Measurements from ENCODE around the gene RCAN1.
"Not testable (repeated sequence)": the region's sequence is repeated elsewhere in the genome, so short reads cannot be mapped to it uniquely, and the experiment has no call there.

RCAN1 gene

DNA sequence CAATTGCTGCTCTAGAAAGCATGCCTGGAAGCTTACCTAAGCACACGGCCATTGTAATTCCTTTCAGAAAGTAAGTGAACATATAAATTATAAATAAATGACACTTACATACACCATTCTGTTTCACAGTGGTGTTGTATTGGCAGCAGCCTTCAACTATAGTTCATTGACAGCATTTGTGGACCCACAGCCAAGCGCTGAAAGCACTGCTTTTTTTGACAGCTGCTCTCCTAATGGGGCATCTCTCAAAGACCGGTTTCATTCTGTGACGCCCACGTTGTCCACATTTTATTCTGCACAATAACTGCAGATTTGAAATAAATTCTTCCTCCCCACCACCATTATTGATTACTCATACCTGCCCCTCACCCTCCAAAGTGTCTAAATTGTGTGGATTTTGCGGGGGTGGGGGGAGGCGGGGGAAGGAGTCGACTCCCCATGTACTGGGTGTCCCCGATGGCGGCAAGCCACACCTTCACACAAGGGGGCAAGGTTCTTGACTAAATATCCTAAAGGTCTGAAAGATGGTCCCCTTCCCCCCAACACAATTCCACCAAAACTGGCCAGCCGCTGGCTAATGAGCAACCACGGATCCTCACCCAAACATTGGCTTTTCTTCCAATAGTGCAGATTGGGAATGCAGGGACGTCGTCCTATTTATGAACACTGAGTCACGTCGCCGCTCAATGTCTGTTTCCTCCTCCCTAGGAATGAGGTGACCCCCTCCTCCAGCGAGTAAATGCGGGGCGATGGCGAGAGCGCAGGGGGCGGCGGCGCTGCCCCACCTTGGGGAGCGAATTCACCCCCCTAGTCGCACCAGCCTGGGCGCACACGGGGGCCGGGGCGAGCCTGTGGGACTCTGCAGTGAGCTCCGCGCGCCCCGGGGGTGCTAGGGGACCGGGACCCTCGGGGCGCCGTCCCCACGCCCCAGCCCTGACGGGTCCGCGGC is 960 bp downstream of the RCAN1 start:
- peak; percentile 8 for DNase-seq (ENCODE audit: low read depth)

GRCh38 chr21:34612557-34612956 is 2.4 kb downstream of the RCAN1 start:
- no peak for DNase-seq (ENCODE audit: low read depth)
- no peak overlapping the region for H3K4me3 ChIP-seq (ENCODE audit: low read depth, low read length)
- TF ChIP-seq, protein P1, sequence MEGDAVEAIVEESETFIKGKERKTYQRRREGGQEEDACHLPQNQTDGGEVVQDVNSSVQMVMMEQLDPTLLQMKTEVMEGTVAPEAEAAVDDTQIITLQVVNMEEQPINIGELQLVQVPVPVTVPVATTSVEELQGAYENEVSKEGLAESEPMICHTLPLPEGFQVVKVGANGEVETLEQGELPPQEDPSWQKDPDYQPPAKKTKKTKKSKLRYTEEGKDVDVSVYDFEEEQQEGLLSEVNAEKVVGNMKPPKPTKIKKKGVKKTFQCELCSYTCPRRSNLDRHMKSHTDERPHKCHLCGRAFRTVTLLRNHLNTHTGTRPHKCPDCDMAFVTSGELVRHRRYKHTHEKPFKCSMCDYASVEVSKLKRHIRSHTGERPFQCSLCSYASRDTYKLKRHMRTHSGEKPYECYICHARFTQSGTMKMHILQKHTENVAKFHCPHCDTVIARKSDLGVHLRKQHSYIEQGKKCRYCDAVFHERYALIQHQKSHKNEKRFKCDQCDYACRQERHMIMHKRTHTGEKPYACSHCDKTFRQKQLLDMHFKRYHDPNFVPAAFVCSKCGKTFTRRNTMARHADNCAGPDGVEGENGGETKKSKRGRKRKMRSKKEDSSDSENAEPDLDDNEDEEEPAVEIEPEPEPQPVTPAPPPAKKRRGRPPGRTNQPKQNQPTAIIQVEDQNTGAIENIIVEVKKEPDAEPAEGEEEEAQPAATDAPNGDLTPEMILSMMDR (conservative IDR thresholded peaks at IDR 0.05; ENCODE audit: low read depth, low read length), result no peak

More for the DNA sequence above, 960 bp downstream of the RCAN1 start:
- peak overlapping the region; percentile 79 for H3K4me3 ChIP-seq (ENCODE audit: low read depth, low read length)
- TF ChIP-seq, protein P1 (conservative IDR thresholded peaks at IDR 0.05; ENCODE audit: low read depth, low read length), result no peak

DNA sequence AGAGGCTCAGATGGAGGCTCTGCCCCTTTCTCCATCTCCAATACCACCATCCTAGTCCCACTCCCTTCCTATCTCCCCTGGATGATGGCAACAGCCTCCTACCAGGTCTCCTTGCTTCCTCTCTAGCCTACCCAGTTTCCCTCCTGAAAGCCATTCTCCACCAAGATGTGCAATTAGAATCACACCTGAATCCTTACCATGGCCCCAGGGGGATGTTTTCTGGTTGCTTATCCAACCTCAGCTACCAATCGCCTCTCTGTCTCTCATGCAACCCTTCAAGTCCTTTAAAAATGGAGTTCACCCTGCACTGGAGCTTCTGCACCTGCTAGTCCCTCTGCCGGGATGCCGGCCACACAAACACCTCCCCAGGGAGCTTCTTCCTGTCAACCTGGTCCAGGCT is 2.9 kb downstream of the RCAN1 start:
- TF ChIP-seq, protein P1 (conservative IDR thresholded peaks at IDR 0.05; ENCODE audit: low read depth, low read length), result no peak
- no peak for DNase-seq (ENCODE audit: low read depth)
- H3K4me3 ChIP-seq (ENCODE audit: low read depth, low read length), result no peak overlapping the region

- no peak overlapping the region for H3K4me3 ChIP-seq (ENCODE audit: low read depth, low read length)
- TF ChIP-seq, protein P1 (conservative IDR thresholded peaks at IDR 0.05; ENCODE audit: low read depth, low read length), result no peak
- no peak for DNase-seq (ENCODE audit: low read depth)
Measured at GRCh38 chr21:34611528-34611927, 3.4 kb downstream of the RCAN1 start.

- H3K4me3 ChIP-seq (ENCODE audit: low read depth, low read length), result no peak overlapping the region
- TF ChIP-seq, protein P1 (conservative IDR thresholded peaks at IDR 0.05; ENCODE audit: low read depth, low read length), result no peak
- DNase-seq (ENCODE audit: low read depth), result no peak
Measured at GRCh38 chr21:34609933-34610549, 4.9 kb downstream of the RCAN1 start.

DNA sequence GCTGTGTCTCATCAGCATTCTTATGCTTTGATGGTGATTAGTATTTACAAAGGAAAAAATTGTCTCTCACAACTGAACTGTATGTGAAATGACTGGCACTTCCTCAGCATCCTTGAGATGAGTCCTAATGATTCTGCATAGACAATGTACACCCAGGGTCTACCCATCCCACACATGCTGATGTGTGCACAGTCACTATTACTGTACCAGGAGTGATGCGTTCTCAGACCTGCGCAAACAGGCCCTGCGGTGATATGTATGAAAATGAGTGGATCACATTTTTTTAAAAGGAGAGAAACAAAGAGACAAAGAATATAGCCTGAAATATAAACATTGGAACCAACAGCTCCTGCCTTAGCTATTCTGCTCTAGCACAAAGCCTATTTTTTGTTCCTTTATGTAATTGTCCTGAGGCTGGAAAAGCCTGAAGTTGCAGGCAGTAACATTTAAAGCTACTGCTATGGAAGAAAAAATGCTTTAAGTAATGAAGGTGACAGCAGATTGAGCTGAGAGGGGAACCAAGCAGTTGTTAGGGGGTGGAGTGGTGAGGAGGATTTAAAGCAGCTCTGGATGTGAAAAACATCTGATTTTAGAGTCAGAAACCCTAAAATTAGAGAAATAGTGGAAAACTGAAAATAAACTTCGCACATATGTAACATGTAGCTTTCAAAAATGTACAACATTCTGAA is 5.5 kb downstream of the RCAN1 start:
- no peak overlapping the region for H3K4me3 ChIP-seq (ENCODE audit: low read depth, low read length)
- TF ChIP-seq, protein P1 (conservative IDR thresholded peaks at IDR 0.05; ENCODE audit: low read depth, low read length), result no peak
- DNase-seq (ENCODE audit: low read depth), result no peak

DNA sequence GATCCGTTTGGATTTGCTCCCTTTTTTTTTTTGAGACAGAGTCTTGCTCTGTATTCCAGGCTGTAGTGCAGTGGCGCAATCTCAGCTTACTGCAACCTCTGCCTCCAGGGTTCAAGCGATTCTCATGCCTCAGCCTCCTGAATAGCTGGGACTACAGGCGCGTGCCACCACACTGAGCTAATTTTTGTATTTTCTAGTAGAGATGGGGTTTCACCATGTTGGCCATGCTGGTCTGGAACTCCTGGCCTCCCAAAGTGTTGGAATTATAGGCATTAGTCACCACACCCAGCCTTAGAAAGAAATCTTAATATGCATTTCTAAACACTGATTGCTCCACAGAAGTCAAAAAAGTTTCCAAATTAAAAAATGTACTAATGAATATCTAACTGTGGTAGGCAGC is 7.5 kb downstream of the RCAN1 start:
- DNase-seq (ENCODE audit: low read depth); H3K4me3 ChIP-seq (ENCODE audit: low read depth, low read length): not testable (repeated sequence)
